ENCODE data around the gene TFAM. TPM values are rescaled to one million over a fixed set of nuclear protein-coding genes. Genes with fewer than 3 reads are reported as not detected.
"Not testable (repeated sequence)": the region's sequence is repeated elsewhere in the genome, so short reads cannot be mapped to it uniquely, and the experiment has no call there.

TFAM gene
- total and polyA plus RNA-seq, 2 donors from 2014 or later = 18.5 to 35.0 TPM

- H3K27me3 ChIP-seq (ENCODE audit: control insufficient read depth, insufficient read depth, low read length) = no peaks in the 10 kb centered on the region
- no peak overlapping the region for H3K4me3 ChIP-seq (ENCODE audit: low read length in 3 of 3)
- no peak overlapping the region for H3K9ac ChIP-seq (ENCODE audit: low read length in 3 of 3)
- FAIRE-seq = no peak
- H3K27ac ChIP-seq (ENCODE audit: low read depth in 2 of 2, low read length in 2 of 2) = no peak overlapping the region
- intact Hi-C loops (cut with DNase I) = no loop called here
- no peak for TF ChIP-seq CTCF (IDR thresholded peaks at IDR 0.05; ENCODE audit: borderline replicate concordance, extremely low read depth, insufficient read depth)
- no peaks in the 10 kb centered on the region for H3K4me1 ChIP-seq (ENCODE audit: control insufficient read depth in 2 of 3, insufficient read depth in 2 of 3, low read depth in 1 of 3, low read length in 3 of 3)
- no peaks in the 10 kb centered on the region for H3K36me3 ChIP-seq (ENCODE audit: control insufficient read depth in 2 of 3, insufficient read depth in 3 of 3, low read length in 3 of 3)
- DNase-seq = no peak
- no peaks in the 10 kb centered on the region for H3K9me3 ChIP-seq (ENCODE audit: control insufficient read depth in 2 of 3, insufficient read depth in 1 of 3, low read length in 3 of 3)
These were observed 39.0 kb downstream of the TFAM start for GRCh38 chr10:58424176-58424575.

GRCh38 chr10:58428436-58428835 lies 43.2 kb downstream of the TFAM start:
- H3K4me3 ChIP-seq (ENCODE audit: low read length in 3 of 3); DNase-seq; H3K9me3 ChIP-seq (ENCODE audit: control insufficient read depth in 2 of 3, insufficient read depth in 1 of 3, low read length in 3 of 3); H3K9ac ChIP-seq (ENCODE audit: low read length in 3 of 3); H3K27me3 ChIP-seq (ENCODE audit: control insufficient read depth, insufficient read depth, low read length); H3K27ac ChIP-seq (ENCODE audit: low read depth in 2 of 2, low read length in 2 of 2); FAIRE-seq; intact Hi-C loops (cut with DNase I); H3K4me1 ChIP-seq (ENCODE audit: control insufficient read depth in 2 of 3, insufficient read depth in 2 of 3, low read depth in 1 of 3, low read length in 3 of 3); H3K36me3 ChIP-seq (ENCODE audit: control insufficient read depth in 2 of 3, insufficient read depth in 3 of 3, low read length in 3 of 3): not testable (repeated sequence)

- FAIRE-seq = no peak
- TF ChIP-seq CTCF (IDR thresholded peaks at IDR 0.05; ENCODE audit: borderline replicate concordance, extremely low read depth, insufficient read depth) = no peak
- no peak overlapping the region for H3K9ac ChIP-seq (ENCODE audit: low read length in 3 of 3)
- no peak for DNase-seq
- H3K27me3 ChIP-seq (ENCODE audit: control insufficient read depth, insufficient read depth, low read length) = no peaks in the 10 kb centered on the region
- intact Hi-C loops (cut with DNase I) = no loop called here
- H3K4me1 ChIP-seq (ENCODE audit: control insufficient read depth in 2 of 3, insufficient read depth in 2 of 3, low read depth in 1 of 3, low read length in 3 of 3) = peaks cover 3 to 7% (median 6%) of the 10 kb centered on the region in 3 donors
- no peaks in the 10 kb centered on the region for H3K9me3 ChIP-seq (ENCODE audit: control insufficient read depth in 2 of 3, insufficient read depth in 1 of 3, low read length in 3 of 3)
- no peak overlapping the region for H3K27ac ChIP-seq (ENCODE audit: low read depth in 2 of 2, low read length in 2 of 2)
- no peak overlapping the region for H3K4me3 ChIP-seq (ENCODE audit: low read length in 3 of 3)
- H3K36me3 ChIP-seq (ENCODE audit: control insufficient read depth in 2 of 3, insufficient read depth in 3 of 3, low read length in 3 of 3) = no peaks in the 10 kb centered on the region
These were observed 46.7 kb downstream of the TFAM start for GRCh38 chr10:58431903-58432302.

- Histone ChIP-seq H3K36me3 (ENCODE audit: control insufficient read depth in 2 of 3, insufficient read depth in 3 of 3, low read length in 3 of 3) (no peaks in the 10 kb centered on the region), H3K4me1 (ENCODE audit: control insufficient read depth in 2 of 3, insufficient read depth in 2 of 3, low read depth in 1 of 3, low read length in 3 of 3) (peaks cover 4 to 11% (median 8%) of the 10 kb centered on the region in 3 donors), H3K4me3 (ENCODE audit: low read length in 3 of 3) (no peak overlapping the region), H3K27ac (ENCODE audit: low read depth in 2 of 2, low read length in 2 of 2) (no peak overlapping the region), H3K9me3 (ENCODE audit: control insufficient read depth in 2 of 3, insufficient read depth in 1 of 3, low read length in 3 of 3) (no peaks in the 10 kb centered on the region), H3K9ac (ENCODE audit: low read length in 3 of 3) (no peak overlapping the region), H3K27me3 (ENCODE audit: control insufficient read depth, insufficient read depth, low read length) (no peaks in the 10 kb centered on the region)
- DNase-seq = no peak
- no peak for TF ChIP-seq CTCF (IDR thresholded peaks at IDR 0.05; ENCODE audit: borderline replicate concordance, extremely low read depth, insufficient read depth)
- no peak for FAIRE-seq
- intact Hi-C loops (cut with DNase I) = no loop called here
These were observed 47.9 kb downstream of the TFAM start for GRCh38 chr10:58433066-58433465.
